K562 (cell line): ENCODE measurements around the gene TMEM63C. TPM values are rescaled to one million over a fixed set of nuclear protein-coding genes. Genes with fewer than 3 reads are reported as not detected.

Experiments used
- ATAC-seq: fragments of 200-7000 bp; cut with Tn5 transposase; 3 replicates; pipeline ENCODE4 v1.9.1; 2020; ENCODE audit warnings: moderate library complexity
- BruUV-seq: library from RNA; stranded (reverse); fragments of 400-500 nt; replicated peaks from 2 replicates; lab custom pipeline; 2021; lab: Mats Ljungman, UMichigan
- CTCF ChIA-PET: fragments of 300-600 bp; formaldehyde crosslinking; extraction: SDS; loops from one replicate; lab custom pipeline; 2021; ENCODE audit warnings: low intra/inter-chr PET ratio; lab: Yijun Ruan, JAX
- POLR2A ChIA-PET: fragments of 300-600, 350-650 bp; sonication (Branson Sonifier 250); formaldehyde crosslinking; extraction: SDS; loops from one replicate; lab custom pipeline; 2021; ENCODE audit warnings: antibody characterized with exemption, inconsistent platforms; lab: Yijun Ruan, JAX
- DNase-seq, 4 experiments: peaks; one replicate each; pipeline versions ENCODE4 v3.0.0 to v3.0.0-alpha.2; 2011 to 2018; ENCODE audit warnings: low spot score in 3 of 4, mixed read lengths in 3 of 4; ENCODE audit errors: extremely low read depth in 1 of 4
- FAIRE-seq: peaks from 2 replicates; lab custom pipeline; 2011; peaks lifted over from hg19 to GRCh38; lab: Jason Lieb, UNC
- H2AFZ ChIP-seq: 2 replicates; pipeline ENCODE4 v1.6.0; 2011; ENCODE audit warnings: low read depth, low read length, control low read depth, inconsistent platforms
- H3K27ac ChIP-seq: fragments of 200-600 bp; 3 replicates; pipeline ENCODE4 v1.8.0; 2011; ENCODE audit warnings: low read depth, mild to moderate bottlenecking, control low read depth, inconsistent platforms, low read length, moderate library complexity, mixed read lengths; ENCODE audit errors: extremely low read depth
- H3K27me3 ChIP-seq, 2 experiments: fragments of 300-600 bp in 1 of 2; 2 replicates in 1 of 2; 3 replicates in 1 of 2; pipeline versions ENCODE4 v1.6.0 to v1.8.0; 2011; ENCODE audit warnings: inconsistent platforms in 2 of 2, low read length in 2 of 2, mild to moderate bottlenecking in 1 of 2, mixed read lengths in 1 of 2, moderate library complexity in 1 of 2; ENCODE audit not compliant: control insufficient read depth in 2 of 2, insufficient read depth in 2 of 2
- H3K36me3 ChIP-seq: fragments of 300-600 bp; 3 replicates; pipeline ENCODE4 v1.8.0; 2011; ENCODE audit warnings: mild to moderate bottlenecking, low read length, inconsistent platforms; ENCODE audit not compliant: control insufficient read depth, insufficient read depth
- H3K4me1 ChIP-seq, 2 experiments: fragments of 200-600 bp in 1 of 2; replicated peaks in 1 of 2; 2 replicates in 1 of 2; 3 replicates in 1 of 2; pipeline versions ENCODE4 v1.5.1 to v1.8.0; 2011; ENCODE audit warnings: inconsistent platforms in 2 of 2, low read length in 2 of 2, mild to moderate bottlenecking in 1 of 2, mixed read lengths in 1 of 2, moderate library complexity in 1 of 2; ENCODE audit not compliant: control insufficient read depth in 2 of 2, insufficient read depth in 2 of 2
- H3K4me2 ChIP-seq: 2 replicates; pipeline ENCODE4 v1.6.1; 2011; ENCODE audit warnings: low read length, control low read depth, inconsistent platforms, mixed read lengths; ENCODE audit not compliant: insufficient read depth
- H3K4me3 ChIP-seq: fragments of 200-600 bp; sonication (generic), shearing (Covaris generic); 2 replicates; pipeline ENCODE4 v1.5.1; 2016; ENCODE audit warnings: control low read depth, inconsistent platforms
- H3K79me2 ChIP-seq: fragments of 200-600 bp; 3 replicates; pipeline ENCODE4 v1.8.0; 2011; ENCODE audit warnings: low read length, inconsistent platforms; ENCODE audit not compliant: control insufficient read depth, insufficient read depth
- H3K9ac ChIP-seq, 2 experiments: 2 replicates each; pipeline versions ENCODE4 v1.6.0 to v1.6.1; 2011; ENCODE audit warnings: low read depth in 2 of 2, low read length in 2 of 2, control low read depth in 1 of 2, inconsistent platforms in 1 of 2, mild to moderate bottlenecking in 1 of 2, mixed read lengths in 1 of 2; ENCODE audit not compliant: insufficient read depth in 1 of 2
- H3K9me1 ChIP-seq: one replicate; pipeline ENCODE4 v1.6.0; 2011; ENCODE audit warnings: inconsistent platforms, mild to moderate bottlenecking, low read length, moderate library complexity; ENCODE audit not compliant: control insufficient read depth, insufficient read depth
- H3K9me3 ChIP-seq: replicated peaks from 2 replicates; pipeline ENCODE4 v1.5.1; 2011; ENCODE audit warnings: low read depth, low read length, inconsistent platforms; ENCODE audit not compliant: control insufficient read depth, insufficient read depth
- H4K20me1 ChIP-seq: replicated peaks from 2 replicates; pipeline ENCODE4 v1.6.1; 2011; ENCODE audit warnings: low read length, inconsistent platforms, mixed read lengths; ENCODE audit not compliant: control insufficient read depth, insufficient read depth
- CEBPB ChIP-seq: fragments of 450-650 bp; IDR thresholded peaks from 2 replicates; pipeline ENCODE4 v1.6.1; 2016; ENCODE audit warnings: missing genetic modification characterization, missing compliant biosample characterization
- CHCHD3 ChIP-seq: fragments of 250-450 bp; sonication (Bioruptor Pico); IDR thresholded peaks from 2 replicates; pipeline ENCODE4 v2.1.2; 2022; ENCODE audit warnings: mild to moderate bottlenecking
- FOXK2 ChIP-seq, 2 experiments: fragments of 450-650 bp; IDR thresholded peaks in 1 of 2; conservative IDR thresholded peaks in 1 of 2; 2 replicates each; pipeline ENCODE4 v1.6.1; 2016; ENCODE audit warnings: low read depth in 2 of 2, mild to moderate bottlenecking in 1 of 2
- GABPB2 ChIP-seq: fragments of 250-450 bp; sonication (Bioruptor Pico); conservative IDR thresholded peaks from 2 replicates; pipeline ENCODE4 v1.5.1; 2021; ENCODE audit warnings: mild to moderate bottlenecking
- KDM5B ChIP-seq: fragments of 200-600 bp; sonication (generic); IDR thresholded peaks from 2 replicates; pipeline ENCODE4 v1.6.1; 2012; ENCODE audit warnings: low read depth, mild to moderate bottlenecking, moderate library complexity, low read length, control low read depth, inconsistent platforms; ENCODE audit not compliant: insufficient replicate concordance
- PML ChIP-seq: IDR thresholded peaks from 2 replicates; pipeline ENCODE4 v1.6.1; 2012; ENCODE audit warnings: low read length, inconsistent platforms
- SFPQ ChIP-seq: fragments of 200-400 bp; formaldehyde crosslinking; IDR thresholded peaks from 2 replicates; pipeline ENCODE4 v1.6.1; 2017; ENCODE audit warnings: mild to moderate bottlenecking, low read depth, low read length, moderate library complexity
- TCF15 ChIP-seq: fragments of 250-450 bp; sonication (Bioruptor Pico); IDR thresholded peaks from 2 replicates; pipeline ENCODE4 v1.8.0; 2022; ENCODE audit warnings: moderate library complexity, mild to moderate bottlenecking, inconsistent platforms
- TEAD1 ChIP-seq, 2 experiments: fragments of 450-650 bp in 1 of 2; sonication (generic) in 1 of 2; formaldehyde crosslinking; IDR thresholded peaks; 2 replicates each; pipeline versions ENCODE4 v1.4.0 to v1.8.0; 2020 to 2022; ENCODE audit warnings: mild to moderate bottlenecking in 2 of 2, missing genetic modification reagents in 1 of 2
- WGBS: fragments of 100-300 bp; shearing (Covaris generic); methylation state at CpG from one replicate; pipeline ENCODE4 v1.1.6; 2016; ENCODE audit warnings: low coverage, mixed read lengths; ENCODE audit not compliant: insufficient coverage; ENCODE audit errors: missing lambda C conversion rate; 5-methylcytosine and 5-hydroxymethylcytosine counted together
- in situ Hi-C: fragments of 300-500 bp; cut with MboI; formaldehyde crosslinking; loops from 4 replicates; pipeline ENCODE4 v1.15.0; 2018; ENCODE audit warnings: inconsistent platforms, mixed read lengths
- intact Hi-C: fragments of 100-400 bp; cut with micrococcal nuclease; formaldehyde crosslinking; loops from 2 replicates; pipeline ENCODE4 v1.14.2; 2022
- polyA plus RNA-seq, 8 experiments: library from polyadenylated mRNA; depleted of rRNA in 4 of 8; stranded (reverse) in 5 of 8; unstranded in 3 of 8; fragments of >200 nt; fragmentation: Nextera tagmentation in 2 of 8; fragmentation: Illumina TruSeq in 1 of 8; extraction: Ambion mirVana in 2 of 8; extraction: Trizol in 1 of 8; gene quantifications; 2 replicates each; pipeline versions ENCODE4 v1.2.1 to v1.2.3, GENCODE V29; 2011 to 2014; ENCODE audit warnings: inconsistent platforms in 1 of 8, missing spikeins in 1 of 8
- total RNA-seq, 7 experiments: library from RNA; depleted of rRNA in 6 of 7; stranded (reverse); fragments of >200 nt in 6 of 7; fragmentation: Illumina TruSeq in 2 of 7; extraction: Trizol in 2 of 7; gene quantifications; 2 replicates each; pipeline versions ENCODE4 v1.2.1 to v1.2.3, GENCODE V29; 2011 to 2021; ENCODE audit warnings: low replicate concordance in 1 of 7

The TMEM63C gene
- total and polyA plus RNA-seq, 9 of the 15 experiments (the other 6 are each of a cell fraction or from before 2014, with no cell fraction given): 0.07 TPM; not detected in 8

GRCh38 chr14:77256694-77257093 is 75.1 kb downstream of the TMEM63C start:
- ATAC-seq (no peak), FAIRE-seq (no peak)

More at GRCh38 chr14:77256694-77257093, 75.1 kb downstream of the TMEM63C start:
- POLR2A ChIA-PET: no interaction called here
- TF ChIP-seq SFPQ (no peak), TEAD1 (CRISPR knock-in tag; IDR thresholded peaks at IDR 0.05) (no peak), FOXK2 (conservative IDR thresholded peaks at IDR 0.05 in 1 of 2, IDR thresholded peaks at IDR 0.05 in 1 of 2; ENCODE audit: low read depth in 2 of 2) (no peak), PML (no peak), GABPB2 (no peak), CHCHD3 (CRISPR knock-in tag) (no peak), KDM5B (no peak), TCF15 (CRISPR knock-in tag) (no peak), CEBPB (tag) (no peak)
- Histone ChIP-seq H3K27ac (no peak overlapping the region), H4K20me1 (no peaks in the 10 kb centered on the region; the same call in 1 of the 2 replicates), H2AFZ (no peak overlapping the region), H3K4me2 (no peak overlapping the region), H3K27me3 (peaks cover 0 to 63% of the 10 kb centered on the region in 2 experiments; a peak in 3 of 5 replicates), H3K9me3 (no peaks in the 10 kb centered on the region), H3K36me3 (no peaks in the 10 kb centered on the region), H3K9ac (no peak overlapping the region; a peak in 1 of 4 replicates), H3K79me2 (no peaks in the 10 kb centered on the region), H3K9me1 (no peaks in the 10 kb centered on the region), H3K4me3 (no peak overlapping the region), H3K4me1 (no peaks in the 10 kb centered on the region)
- intact Hi-C loops (no loop called here), in situ Hi-C loops (no loop called here)
- CTCF ChIA-PET: no interaction called here
- no TSS peak for BruUV-seq
- DNase-seq: no peak
- WGBS: 0% methylated on average over 8 of the region's 8 CpGs
